HG03432 (cell line): Measurements from ENCODE around the gene ARHGEF17.
A peak's percentile ranks its signal among the peaks of the same experiment; 100 is the strongest.

Source experiments
- ATAC-seq: cut with Tn5 transposase; IDR thresholded peaks from one replicate; pipeline ENCODE4 v1.9.1; 2021; ENCODE audit warnings: mild to moderate bottlenecking, moderate library complexity; ENCODE audit not compliant: unreplicated experiment

ARHGEF17 gene

GRCh38 chr11:73331138-73331916, 23.3 kb downstream of the ARHGEF17 start:
- no peak for ATAC-seq

DNA sequence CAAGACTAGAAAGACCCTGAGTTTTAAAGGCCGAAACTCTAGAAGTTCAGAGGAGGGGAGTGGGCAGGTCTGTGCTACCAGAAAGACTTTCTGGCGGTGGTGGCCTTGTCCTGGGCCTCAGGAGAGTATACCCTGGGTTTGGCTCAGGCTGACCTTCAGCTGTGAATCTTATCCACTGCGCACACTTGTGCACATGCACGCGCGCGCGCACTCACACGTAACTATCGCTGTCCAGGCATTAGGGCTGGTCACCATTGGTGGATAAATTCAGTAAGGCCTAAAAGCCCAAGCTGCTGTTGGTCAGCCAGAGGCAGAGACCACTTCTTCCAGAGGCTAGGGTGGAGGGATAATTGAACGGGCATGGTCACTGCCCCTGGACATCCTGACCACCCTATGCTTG, 25.1 kb downstream of the ARHGEF17 start:
- ATAC-seq: no peak

GRCh38 chr11:73333640-73334383, 25.7 kb downstream of the ARHGEF17 start:
- no peak for ATAC-seq

- no peak for ATAC-seq
Measured at GRCh38 chr11:73334384-73335203, 26.5 kb downstream of the ARHGEF17 start.

DNA sequence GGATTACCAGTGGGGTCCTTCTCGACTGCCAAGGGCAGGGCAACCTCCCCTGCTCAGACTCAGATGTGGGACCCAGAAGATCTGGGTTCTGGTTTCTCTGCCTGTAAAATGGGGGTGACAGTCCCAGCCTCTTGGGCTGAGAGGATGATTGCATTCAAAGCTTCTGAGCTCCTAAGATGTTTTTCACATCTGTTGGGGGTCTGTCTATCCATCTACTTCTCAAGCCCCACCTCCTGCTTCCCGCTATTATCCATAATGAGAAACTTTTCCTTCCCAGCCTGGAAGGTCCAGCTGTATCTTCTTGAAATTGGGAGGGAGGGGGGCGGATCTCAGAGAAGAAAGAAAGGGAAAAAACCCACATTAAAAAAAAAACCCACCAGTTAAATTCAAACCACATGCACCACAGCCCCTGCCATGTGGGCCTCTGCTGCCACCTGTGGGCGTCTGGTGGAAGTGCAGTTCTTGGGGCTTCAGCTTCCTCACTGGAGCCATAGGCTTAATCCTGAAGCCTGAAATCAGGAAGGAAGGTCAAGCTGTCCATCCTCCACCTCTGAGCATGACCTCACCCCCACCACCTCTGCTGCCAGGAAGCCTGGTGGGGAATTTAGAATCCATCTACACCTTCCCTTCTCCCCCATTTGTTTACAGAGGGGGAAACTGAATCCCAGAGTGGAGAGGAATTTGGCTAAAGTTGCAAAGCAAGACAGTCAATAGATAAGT, 27.3 kb downstream of the ARHGEF17 start:
- peak; percentile 53 for ATAC-seq

- no peak for ATAC-seq
Measured at GRCh38 chr11:73337846-73338245, 29.8 kb downstream of the ARHGEF17 start.

DNA sequence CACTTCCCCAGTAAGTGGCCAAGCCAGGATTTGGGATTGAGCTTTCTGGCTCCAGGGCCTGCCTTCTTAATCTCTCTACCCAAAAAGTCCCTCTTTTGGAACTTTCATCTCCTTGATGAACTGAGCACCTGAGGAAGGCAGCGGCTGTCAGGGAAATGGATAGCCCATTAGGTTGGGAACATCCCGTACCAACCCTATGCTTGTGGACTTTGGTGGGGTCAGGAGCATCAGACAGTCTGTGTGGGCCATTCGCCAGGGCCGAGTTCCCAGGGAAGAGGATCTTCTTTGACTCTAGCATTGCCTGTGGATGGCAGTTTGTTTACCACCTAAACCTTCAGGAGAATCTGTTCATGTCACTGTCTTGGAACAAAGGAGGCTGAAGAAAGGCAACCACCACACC, 30.2 kb downstream of the ARHGEF17 start:
- no peak for ATAC-seq

DNA sequence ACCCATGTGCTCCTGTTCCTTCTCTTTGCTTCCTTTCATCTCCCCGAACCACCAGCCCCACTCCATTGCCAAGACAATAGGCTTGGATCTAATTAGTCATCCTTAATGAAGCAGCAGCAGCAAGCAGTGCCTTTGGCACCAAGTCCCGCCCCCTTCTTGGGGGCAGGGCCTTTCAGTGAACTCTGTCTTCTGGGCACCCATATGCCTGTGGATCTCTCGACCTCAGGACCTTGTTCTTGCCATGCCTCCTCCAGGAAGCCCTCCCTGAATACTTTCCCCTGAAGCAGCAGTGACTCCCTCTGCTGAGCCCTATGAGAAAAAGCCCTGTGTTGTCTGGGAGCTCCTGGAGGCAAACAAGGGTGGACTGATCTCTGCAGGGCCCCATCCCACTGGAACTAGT, 32.1 kb downstream of the ARHGEF17 start:
- ATAC-seq: no peak

DNA sequence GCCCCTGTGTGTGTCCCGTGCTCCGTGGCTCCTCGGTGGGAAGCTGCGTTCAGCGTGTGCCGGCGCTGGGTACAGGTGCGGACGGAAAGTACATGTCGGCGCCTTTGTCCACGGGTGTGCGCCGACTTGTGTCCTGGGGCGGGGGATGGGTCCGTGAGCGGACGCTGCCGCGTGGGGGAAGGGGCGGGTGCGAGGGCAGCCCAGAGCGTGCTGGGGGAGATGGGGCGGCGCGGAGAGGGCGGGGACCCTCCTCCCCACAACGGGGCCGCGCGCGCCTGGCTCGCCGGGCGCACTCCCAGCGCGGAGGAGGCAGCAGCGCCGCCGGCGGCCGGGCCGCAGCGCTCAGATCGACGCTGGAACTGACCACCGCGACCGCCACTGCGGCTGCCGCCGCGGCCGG, 34.6 kb downstream of the ARHGEF17 start:
- no peak for ATAC-seq

DNA sequence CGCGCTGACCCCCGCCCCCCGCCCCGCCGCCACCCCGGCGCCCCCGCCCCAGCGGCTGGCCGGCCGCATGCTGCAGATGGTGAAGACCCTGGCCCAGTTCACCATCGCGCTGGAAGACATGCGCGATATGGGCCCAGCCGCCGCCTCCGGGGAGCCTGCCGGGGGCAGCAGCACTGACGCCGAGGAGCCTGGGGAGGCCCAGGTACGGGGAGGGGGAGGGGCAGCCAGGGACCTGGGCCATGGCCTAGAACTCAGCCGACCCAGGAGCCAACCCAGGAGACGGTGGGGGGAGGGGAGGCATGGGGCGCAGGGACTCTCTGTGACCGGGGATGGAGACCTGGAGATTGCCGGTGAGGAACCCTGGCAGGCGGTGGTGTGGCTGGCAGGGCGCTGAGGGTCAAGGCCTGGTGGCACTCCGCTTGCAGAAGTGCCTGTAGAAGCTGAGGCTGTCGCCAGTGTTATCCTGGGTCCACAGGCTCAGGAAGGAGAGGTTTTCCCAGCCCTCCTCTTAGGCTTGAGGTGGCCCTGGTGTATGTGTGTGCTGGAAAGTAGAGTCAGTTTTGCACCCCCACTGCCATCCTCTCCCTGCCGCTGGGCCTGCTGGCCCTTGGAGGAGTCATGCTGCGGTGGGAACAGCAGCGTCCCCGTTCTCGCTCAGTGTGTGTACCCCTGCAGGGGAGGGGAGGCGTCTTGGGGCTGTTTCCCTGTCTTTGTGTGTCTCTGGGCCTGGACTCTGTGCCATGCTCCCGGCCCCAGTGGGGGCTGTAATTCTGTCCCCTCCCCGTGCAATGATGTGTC, 35.2 kb downstream of the ARHGEF17 start:
- no peak for ATAC-seq

GRCh38 chr11:73344191-73344607, 36.1 kb downstream of the ARHGEF17 start:
- no peak for ATAC-seq

DNA sequence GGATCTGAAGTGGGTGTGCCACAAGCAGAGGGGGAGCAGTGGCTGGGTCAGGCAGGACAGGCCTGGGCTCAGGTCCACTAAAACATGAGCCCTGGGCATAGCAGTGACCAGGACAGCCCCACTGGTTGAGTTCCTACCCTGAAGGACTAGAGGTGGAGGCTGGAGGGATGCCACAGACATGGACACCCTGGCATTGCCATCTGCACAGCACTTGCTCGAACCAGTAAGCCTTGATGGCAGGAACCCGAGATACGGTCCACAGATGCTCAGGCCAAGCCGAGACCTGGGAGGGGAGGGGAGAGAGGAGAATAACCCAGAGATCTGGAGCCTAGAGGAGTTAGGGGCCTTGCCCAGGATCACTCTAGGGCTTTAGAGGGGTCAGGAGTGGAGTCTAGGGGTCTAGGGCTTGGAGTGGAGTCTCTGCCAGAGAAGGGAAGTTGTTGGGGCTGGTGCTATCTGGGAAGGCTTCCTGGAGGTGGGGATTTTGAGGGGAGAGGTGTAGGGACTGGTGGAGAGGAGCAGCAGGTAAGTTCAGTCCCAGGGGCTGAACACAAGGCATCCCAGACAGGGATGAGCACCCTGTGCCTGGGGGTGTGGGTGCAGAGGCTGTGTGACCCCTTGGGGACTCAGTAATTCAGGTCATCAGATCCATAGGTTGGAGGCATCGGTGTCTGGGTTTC, 37.5 kb downstream of the ARHGEF17 start:
- no peak for ATAC-seq

DNA sequence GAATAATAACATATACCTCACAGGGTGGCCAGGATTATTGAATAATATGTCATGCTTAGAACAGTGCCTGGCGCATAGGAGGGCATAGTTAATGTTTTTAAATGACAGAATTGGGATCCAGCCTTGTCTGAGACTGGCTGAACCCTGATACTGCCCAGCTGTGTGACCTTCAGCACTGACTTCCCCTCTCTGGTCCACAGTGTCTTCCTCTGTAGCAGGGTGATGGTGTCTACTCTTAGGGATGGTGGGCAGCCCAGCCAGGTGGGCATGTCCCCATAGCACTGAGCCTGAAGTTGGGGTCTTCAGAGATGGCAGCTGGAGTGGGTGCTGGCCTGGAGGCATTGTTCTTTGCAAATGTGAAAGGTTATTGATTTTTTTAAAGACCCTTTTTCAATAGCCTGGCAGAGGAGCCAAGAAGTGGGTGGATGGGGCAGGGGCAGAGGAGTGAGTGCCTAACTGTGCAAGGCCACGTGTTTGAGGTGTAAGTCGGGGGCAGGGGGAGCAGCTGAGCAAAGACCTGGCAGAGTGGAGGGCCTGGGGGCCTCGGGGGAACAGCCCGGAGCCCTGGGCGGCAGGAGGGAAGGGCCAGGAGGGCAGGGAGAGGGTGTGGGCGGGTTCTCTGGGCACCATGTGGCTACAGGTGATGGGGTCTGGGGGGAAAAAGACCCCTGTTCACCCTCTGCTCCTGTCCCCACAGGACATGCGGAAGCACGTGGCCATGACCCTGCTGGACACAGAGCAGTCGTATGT, 38.3 kb downstream of the ARHGEF17 start:
- ATAC-seq: no peak

GRCh38 chr11:73347067-73347466, 39.0 kb downstream of the ARHGEF17 start:
- ATAC-seq: no peak

GRCh38 chr11:73348838-73349237, 40.8 kb downstream of the ARHGEF17 start:
- no peak for ATAC-seq

- no peak for ATAC-seq
Measured at GRCh38 chr11:73349633-73350032, 41.6 kb downstream of the ARHGEF17 start.

DNA sequence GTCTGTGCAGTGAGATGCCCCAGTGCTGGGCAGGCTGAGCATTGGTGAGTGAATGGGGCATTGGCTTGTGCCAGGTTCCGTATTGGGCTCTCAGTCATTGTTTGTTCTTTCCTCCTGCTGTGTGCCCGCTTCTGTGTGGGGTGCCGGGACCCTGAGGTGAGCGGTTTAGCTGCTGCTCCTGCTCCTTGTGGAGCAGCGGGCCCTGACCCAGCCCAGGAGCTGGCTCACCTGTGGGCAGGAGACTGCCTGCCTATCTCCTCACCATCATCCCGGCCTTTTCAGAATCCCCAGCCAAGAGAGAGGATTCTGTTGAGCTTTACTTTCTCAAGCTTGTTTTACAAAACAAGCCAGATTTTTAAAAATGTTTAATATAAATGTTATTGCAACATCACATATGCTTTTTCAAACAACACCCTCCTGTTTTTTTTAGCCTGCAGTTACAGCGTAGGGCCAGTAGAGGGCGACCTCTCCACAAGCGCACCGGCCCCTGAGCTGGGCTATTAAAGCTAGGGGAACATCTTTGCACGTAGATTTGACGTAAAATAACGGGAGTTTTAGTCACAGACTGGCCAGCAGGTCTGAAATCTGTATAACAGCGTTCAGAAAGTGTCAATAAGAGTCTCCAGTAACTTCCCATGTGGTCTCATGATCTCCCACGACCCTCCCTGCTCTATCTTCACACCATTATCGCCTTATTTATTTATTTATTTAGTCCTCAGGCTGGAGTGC, 43.0 kb downstream of the ARHGEF17 start:
- no peak for ATAC-seq

DNA sequence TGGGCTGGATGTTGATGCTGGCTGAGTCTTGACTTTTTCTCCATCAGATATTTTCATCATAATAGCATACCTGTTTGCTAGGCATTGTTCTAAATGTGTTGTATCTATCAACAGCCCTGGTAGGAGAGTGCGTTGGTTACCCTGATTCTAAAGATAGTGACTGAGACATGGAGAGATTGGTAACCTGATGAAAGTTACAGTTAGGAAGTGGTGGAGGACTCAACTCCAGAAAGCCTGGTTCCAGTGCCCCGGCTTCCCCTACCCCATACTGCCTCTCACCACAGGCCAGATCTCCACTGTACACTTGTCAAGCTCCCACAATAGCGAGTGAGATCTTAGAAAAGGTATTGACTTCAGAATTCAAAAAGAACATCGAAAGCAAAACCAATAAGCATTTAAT, 45.3 kb downstream of the ARHGEF17 start:
- no peak for ATAC-seq
